IMR-90 (cell line): ENCODE data around the gene RHOC. TPM values are rescaled to one million over a fixed set of nuclear protein-coding genes. Genes with fewer than 3 reads are reported as not detected.

Source experiments
- ATAC-seq: fragments of 200-7000 bp; cut with Tn5 transposase; 2 replicates; pipeline ENCODE4 v1.9.1; 2020; ENCODE audit warnings: low read depth, mild to moderate bottlenecking, moderate library complexity
- BruUV-seq: library from RNA; stranded (reverse); fragments of 400-500 nt; replicated peaks from 2 replicates; lab custom pipeline; 2021; lab: Mats Ljungman, UMichigan
- CTCF ChIA-PET: fragments of 300-600 bp; formaldehyde crosslinking; extraction: SDS; loops from one replicate; lab custom pipeline; 2021; ENCODE audit warnings: antibody characterized with exemption; lab: Yijun Ruan, JAX
- POLR2A ChIA-PET: fragments of 300-600 bp; sonication (Branson Sonifier 250); formaldehyde crosslinking; loops from one replicate; lab custom pipeline; 2022; ENCODE audit warnings: antibody characterized with exemption; ENCODE audit not compliant: unreplicated experiment; lab: Charles Lee
- DNase-seq: peaks from one replicate; pipeline ENCODE4 v3.0.0; 2013
- H2AFZ ChIP-seq: replicated peaks from 2 replicates; pipeline ENCODE3; 2013; ENCODE audit warnings: low read length, mild to moderate bottlenecking; ENCODE audit not compliant: poor library complexity
- H2AK5ac ChIP-seq: 2 replicates; pipeline ENCODE4 v1.6.1; 2013; ENCODE audit warnings: low read depth, low read length, inconsistent platforms
- H2AK9ac ChIP-seq: replicated peaks from 2 replicates; pipeline ENCODE3; 2013; ENCODE audit warnings: mild to moderate bottlenecking, low read depth, low read length, moderate library complexity; ENCODE audit not compliant: poor library complexity
- H2BK120ac ChIP-seq: 2 replicates; pipeline ENCODE4 v1.6.1; 2013; ENCODE audit warnings: low read depth, low read length, inconsistent platforms
- H2BK15ac ChIP-seq: 3 replicates; pipeline ENCODE4 v1.6.1; 2013; ENCODE audit warnings: low read depth, low read length, inconsistent platforms
- H2BK20ac ChIP-seq: 2 replicates; pipeline ENCODE4 v1.6.1; 2013; ENCODE audit warnings: low read depth, mild to moderate bottlenecking, inconsistent platforms, low read length, moderate library complexity
- H2BK5ac ChIP-seq: 2 replicates; pipeline ENCODE4 v1.6.1; 2013; ENCODE audit warnings: mild to moderate bottlenecking, low read depth, low read length, inconsistent platforms; ENCODE audit not compliant: poor library complexity, severe bottlenecking
- H3K14ac ChIP-seq: replicated peaks from 2 replicates; pipeline ENCODE4 v1.6.1; 2013; ENCODE audit warnings: low read depth, low read length, inconsistent platforms
- H3K18ac ChIP-seq: 2 replicates; pipeline ENCODE4 v1.6.1; 2013; ENCODE audit warnings: low read depth, low read length, control low read depth
- H3K23ac ChIP-seq: 2 replicates; pipeline ENCODE4 v1.6.1; 2013; ENCODE audit warnings: low read depth, low read length, inconsistent platforms
- H3K27ac ChIP-seq: 2 replicates; pipeline ENCODE4 v1.5.1; 2013; ENCODE audit warnings: mild to moderate bottlenecking, control low read depth, low read length; ENCODE audit not compliant: insufficient read depth
- H3K27me3 ChIP-seq: 2 replicates; pipeline ENCODE4 v1.6.1; 2013; ENCODE audit warnings: low read length; ENCODE audit not compliant: control insufficient read depth, insufficient read depth
- H3K36me3 ChIP-seq: 2 replicates; pipeline ENCODE4 v1.6.1; 2013; ENCODE audit warnings: low read length, mixed read lengths; ENCODE audit not compliant: control insufficient read depth, insufficient read depth
- H3K4ac ChIP-seq: 2 replicates; pipeline ENCODE4 v1.6.1; 2013; ENCODE audit warnings: low read depth, low read length, inconsistent platforms
- H3K4me1 ChIP-seq: 2 replicates; pipeline ENCODE4 v1.6.1; 2013; ENCODE audit warnings: low read length, mixed read lengths; ENCODE audit not compliant: control insufficient read depth, insufficient read depth
- H3K4me2 ChIP-seq: 2 replicates; pipeline ENCODE4 v1.6.1; 2013; ENCODE audit warnings: low read depth, mild to moderate bottlenecking, control low read depth, low read length, moderate library complexity
- H3K4me3 ChIP-seq: 2 replicates; pipeline ENCODE4 v1.5.1; 2013; ENCODE audit warnings: low read depth, mild to moderate bottlenecking, control low read depth, low read length, moderate library complexity; ENCODE audit not compliant: insufficient read depth
- H3K56ac ChIP-seq: 2 replicates; pipeline ENCODE4 v1.6.1; 2013; ENCODE audit warnings: low read length, inconsistent platforms; ENCODE audit not compliant: insufficient read depth; ENCODE audit errors: extremely low read depth
- H3K79me1 ChIP-seq, 2 experiments: 2 replicates each; pipeline ENCODE4 v1.6.1; 2013; ENCODE audit warnings: low read length in 2 of 2, inconsistent platforms in 1 of 2, low read depth in 1 of 2
- H3K9ac ChIP-seq: 2 replicates; pipeline ENCODE4 v1.6.1; 2013; ENCODE audit warnings: low read depth, low read length, control low read depth
- H3K9me1 ChIP-seq: 2 replicates; pipeline ENCODE4 v1.6.1; 2013; ENCODE audit warnings: low read length, inconsistent platforms; ENCODE audit not compliant: insufficient read depth
- H3K9me3 ChIP-seq: 2 replicates; pipeline ENCODE4 v1.6.1; 2013; ENCODE audit warnings: low read length; ENCODE audit not compliant: control insufficient read depth, insufficient read depth
- H4K20me1 ChIP-seq: 2 replicates; pipeline ENCODE4 v1.6.1; 2013; ENCODE audit warnings: low read length, inconsistent platforms; ENCODE audit not compliant: insufficient read depth
- H4K5ac ChIP-seq: 2 replicates; pipeline ENCODE4 v1.6.1; 2013; ENCODE audit warnings: mild to moderate bottlenecking, low read depth, low read length, control low read depth
- H4K8ac ChIP-seq, 2 experiments: 2 replicates each; pipeline ENCODE4 v1.6.1; 2013; ENCODE audit warnings: low read depth in 2 of 2, low read length in 2 of 2, control low read depth in 1 of 2, inconsistent platforms in 1 of 2
- H4K91ac ChIP-seq: 2 replicates; pipeline ENCODE4 v1.6.1; 2013; ENCODE audit warnings: low read depth, low read length, inconsistent platforms; ENCODE audit not compliant: insufficient read depth
- CEBPB ChIP-seq: IDR thresholded peaks from 2 replicates; pipeline ENCODE4 v1.6.1; 2012; ENCODE audit warnings: low read depth, low read length, improper control_type of control experiment
- MAZ ChIP-seq: IDR thresholded peaks from 2 replicates; pipeline ENCODE4 v1.6.1; 2012; ENCODE audit warnings: low read depth, mild to moderate bottlenecking, low read length, improper control_type of control experiment, moderate library complexity, borderline replicate concordance
- POLR2A ChIP-seq: IDR thresholded peaks from 2 replicates; pipeline ENCODE4 v1.6.1; 2012; ENCODE audit warnings: mild to moderate bottlenecking, low read depth, low read length
- WGBS, 2 experiments: methylation state at CpG; one replicate each; pipeline versions ENCODE4 v1.1.5 to v1.1.7; 2013; ENCODE audit warnings: missing lambda C conversion rate in 2 of 2; ENCODE audit not compliant: insufficient read length in 1 of 2; ENCODE audit errors: extremely low coverage in 2 of 2; 5-methylcytosine and 5-hydroxymethylcytosine counted together
- dilution Hi-C: fragments of 300-500 bp; cut with HindIII; formaldehyde crosslinking; loops from one replicate; pipeline ENCODE4 v1.14.3; 2018; ENCODE audit warnings: low sequenced_read_pairs; ENCODE audit not compliant: unreplicated experiment
- in situ Hi-C: fragments of 300-500 bp; cut with MboI; formaldehyde crosslinking; loops from 3 replicates; pipeline ENCODE4 v1.14.3; 2019; ENCODE audit warnings: low sequenced_read_pairs, inconsistent platforms, mixed read lengths
- intact Hi-C: fragments of 100-400 bp; cut with micrococcal nuclease; formaldehyde crosslinking; loops from 2 replicates; pipeline ENCODE4 v1.10.0; 2022
- polyA plus RNA-seq, 3 experiments: library from polyadenylated mRNA; depleted of rRNA; stranded (reverse); fragments of >200 nt; gene quantifications; 2 replicates each; pipeline ENCODE4 v1.2.3, GENCODE V29; 2012; ENCODE audit warnings: low replicate concordance in 1 of 3
- total RNA-seq: library from RNA; depleted of rRNA; stranded (reverse); fragments of >200 nt; gene quantifications from 2 replicates; pipeline ENCODE4 v1.2.3, GENCODE V29; 2012
- TF ChIP-seq, protein P1 (sequence below): conservative IDR thresholded peaks from 2 replicates; pipeline ENCODE4 v1.5.1; 2012; ENCODE audit warnings: mild to moderate bottlenecking, low read depth, low read length, improper control_type of control experiment

The RHOC gene
- total and polyA plus RNA-seq, 2 of the 4 experiments (the other 2 are of a cell fraction), result 764 to 839 TPM

DNA sequence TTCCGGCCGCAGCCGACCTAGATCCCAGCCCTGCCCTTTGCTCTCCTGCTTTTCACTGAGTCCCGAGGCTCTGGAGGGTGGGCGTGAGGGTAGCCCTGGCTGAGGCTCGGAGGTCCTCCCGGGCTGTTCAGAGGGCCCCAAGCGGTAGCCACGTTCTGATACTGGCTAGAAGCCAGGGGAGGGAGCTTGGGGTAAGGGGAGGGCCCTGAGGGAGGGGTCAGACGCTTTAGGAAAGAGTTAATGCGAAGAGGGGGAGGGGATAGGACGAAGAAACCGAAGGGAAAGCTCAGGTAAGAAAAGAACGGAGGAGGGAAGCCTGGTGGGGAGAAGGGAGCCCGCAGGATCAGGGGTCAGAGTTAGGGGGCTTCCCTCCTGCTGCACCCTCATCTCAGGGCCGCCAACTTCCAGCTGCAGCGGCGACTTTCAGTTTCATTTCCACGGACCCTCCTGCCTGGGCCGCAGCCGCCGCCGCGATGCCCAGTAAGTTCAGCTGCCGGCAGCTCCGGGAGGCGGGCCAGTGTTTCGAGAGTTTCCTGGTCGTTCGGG is 32.4 kb downstream of the RHOC start, which contains the start of gene MOV10:
MOV10 (plus strand) TSS at position 220 of the 546 bp plus-strand sequence; CDS start at position 474, 254 bp downstream.
- intact Hi-C loops, result loop anchor here (1.0 to 5.0 kb wide), 4 partner anchors 26 to 283 kb away; partner anchors contain the start of genes CAPZA1 and ST7L
- in situ Hi-C loops, result no loop called here
- CTCF ChIA-PET, result interaction anchor here (0.6 to 1.9 kb wide), 9 partner anchors 11 to 303 kb away, joined by 3 to 8 read pairs (median 5); no protein-coding TSS in a partner anchor

More for the DNA sequence above, 32.4 kb downstream of the RHOC start, which contains the start of gene MOV10:
- H3K27me3 ChIP-seq, result no peaks in the 10 kb centered on the region
- peak within 1 kb of the TSS; percentile 62 for H2AK5ac ChIP-seq
- dilution Hi-C loops, result no loop called here
- H4K20me1 ChIP-seq, result no peaks in the 10 kb centered on the region; the same call in 1 of the 2 replicates
- H3K4ac ChIP-seq, result peak within 1 kb of the TSS; percentile 86
- DNase-seq, result peak; percentile 67
- peak; percentile 71 for ATAC-seq
- peaks cover 2% of the 10 kb centered on the region; the same call in 1 of the 2 replicates for H3K4me1 ChIP-seq
- peak within 1 kb of the TSS; percentile 90 for H3K56ac ChIP-seq
- H3K4me3 ChIP-seq, result peak within 1 kb of the TSS; percentile 71
- POLR2A ChIA-PET, result interaction anchor here (0.8 to 1.0 kb wide), 2 partner anchors 31 to 56 kb away, joined by 3 read pairs; partner anchors contain the start of gene ST7L
- peak within 1 kb of the TSS; percentile 89 for H3K9ac ChIP-seq
- peak within 1 kb of the TSS; percentile 96 for H3K4me2 ChIP-seq
- peaks cover 2% of the 10 kb centered on the region; the same call in 1 of the 2 replicates for H3K36me3 ChIP-seq
- no peak within 1 kb of the TSS for H2BK20ac ChIP-seq
- peak within 1 kb of the TSS; percentile 95 for H3K14ac ChIP-seq
- peak within 1 kb of the TSS; percentile 82 for H4K5ac ChIP-seq
- H4K91ac ChIP-seq, result peak within 1 kb of the TSS; percentile 88
- H2BK120ac ChIP-seq, result peak within 1 kb of the TSS; percentile 78
- H2BK15ac ChIP-seq, result peak within 1 kb of the TSS; percentile 53; the same call in 1 of the 3 replicates
- H3K27ac ChIP-seq, result peak within 1 kb of the TSS; percentile 97
- no peaks in the 10 kb centered on the region for H3K9me1 ChIP-seq
- peak within 1 kb of the TSS; percentile 75 for H3K18ac ChIP-seq
- H3K79me1 ChIP-seq, result peaks cover 30 to 63% of the 10 kb centered on the region in 2 experiments
- no TSS peak for BruUV-seq
- peak within 1 kb of the TSS; percentile 86 for H2BK5ac ChIP-seq
- peak within 1 kb of the TSS; percentile 95 for H3K23ac ChIP-seq
- peak within 1 kb of the TSS; percentile 95 for H2AFZ ChIP-seq
- H4K8ac ChIP-seq, result peak within 1 kb of the TSS; percentile 81 to 82
- TF ChIP-seq, protein P1, sequence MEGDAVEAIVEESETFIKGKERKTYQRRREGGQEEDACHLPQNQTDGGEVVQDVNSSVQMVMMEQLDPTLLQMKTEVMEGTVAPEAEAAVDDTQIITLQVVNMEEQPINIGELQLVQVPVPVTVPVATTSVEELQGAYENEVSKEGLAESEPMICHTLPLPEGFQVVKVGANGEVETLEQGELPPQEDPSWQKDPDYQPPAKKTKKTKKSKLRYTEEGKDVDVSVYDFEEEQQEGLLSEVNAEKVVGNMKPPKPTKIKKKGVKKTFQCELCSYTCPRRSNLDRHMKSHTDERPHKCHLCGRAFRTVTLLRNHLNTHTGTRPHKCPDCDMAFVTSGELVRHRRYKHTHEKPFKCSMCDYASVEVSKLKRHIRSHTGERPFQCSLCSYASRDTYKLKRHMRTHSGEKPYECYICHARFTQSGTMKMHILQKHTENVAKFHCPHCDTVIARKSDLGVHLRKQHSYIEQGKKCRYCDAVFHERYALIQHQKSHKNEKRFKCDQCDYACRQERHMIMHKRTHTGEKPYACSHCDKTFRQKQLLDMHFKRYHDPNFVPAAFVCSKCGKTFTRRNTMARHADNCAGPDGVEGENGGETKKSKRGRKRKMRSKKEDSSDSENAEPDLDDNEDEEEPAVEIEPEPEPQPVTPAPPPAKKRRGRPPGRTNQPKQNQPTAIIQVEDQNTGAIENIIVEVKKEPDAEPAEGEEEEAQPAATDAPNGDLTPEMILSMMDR, result no peak
- no peak for TF ChIP-seq CEBPB
- TF ChIP-seq POLR2A, result peak; percentile 10; the same call in 1 of the 2 replicates
- TF ChIP-seq MAZ, result peak; percentile 57
- H2AK9ac ChIP-seq, result peak within 1 kb of the TSS; percentile 94
- WGBS, 2 experiments, result 0% methylated on average over 10 of the region's 30 CpGs; no CpG with 5 or more reads in 1 of the 2 experiments
- no peaks in the 10 kb centered on the region for H3K9me3 ChIP-seq
